HepG2 (cell line): ENCODE data around the gene LDLRAD4. TPM values are rescaled to one million over a fixed set of nuclear protein-coding genes. Genes with fewer than 3 reads are reported as not detected.

Source experiments
- ATAC-seq: fragments of 200-7000 bp; cut with Tn5 transposase; 3 replicates; pipeline ENCODE4 v1.9.1; 2020; ENCODE audit warnings: mild to moderate bottlenecking, moderate library complexity
- BruUV-seq: library from RNA; stranded (reverse); fragments of 400-500 nt; replicated peaks from 2 replicates; lab custom pipeline; 2021; lab: Mats Ljungman, UMichigan
- CTCF ChIA-PET: fragments of 300-600 bp; formaldehyde crosslinking; extraction: SDS; loops from one replicate; lab custom pipeline; 2021; ENCODE audit warnings: low total read pairs, inconsistent platforms, low intra/inter-chr PET ratio; lab: Yijun Ruan, JAX
- POLR2A ChIA-PET: fragments of 350-600 bp; sonication (Branson Sonifier 250); formaldehyde crosslinking; loops from one replicate; lab custom pipeline; 2020; ENCODE audit warnings: antibody characterized with exemption, inconsistent platforms; lab: Yijun Ruan, JAX
- DNase-seq: peaks from one replicate; pipeline ENCODE4 v3.0.0-alpha.2; 2015; ENCODE audit warnings: low spot score
- FAIRE-seq: peaks from 3 replicates; lab custom pipeline; 2011; peaks lifted over from hg19 to GRCh38; lab: Jason Lieb, UNC
- H2AFZ ChIP-seq: one replicate; pipeline ENCODE4 v1.6.1; 2011; ENCODE audit warnings: low read length, inconsistent platforms
- H3K27ac ChIP-seq: fragments of 300-600 bp; 3 replicates; pipeline ENCODE4 v1.8.0; 2011; ENCODE audit warnings: mixed run types, mild to moderate bottlenecking, mixed read lengths, low read length, inconsistent platforms; ENCODE audit not compliant: insufficient read depth; ENCODE audit errors: extremely low read length
- H3K27me3 ChIP-seq, 2 experiments: fragments of 200-600 bp in 1 of 2; 2 replicates in 1 of 2; 3 replicates in 1 of 2; pipeline versions ENCODE4 v1.6.0 to v1.8.0; 2011; ENCODE audit warnings: low read length in 2 of 2, mild to moderate bottlenecking in 2 of 2, moderate library complexity in 2 of 2, inconsistent platforms in 1 of 2; ENCODE audit not compliant: insufficient read depth in 2 of 2, control insufficient read depth in 1 of 2
- H3K36me3 ChIP-seq, 2 experiments: fragments of 200-600 bp in 1 of 2; replicated peaks in 1 of 2; 2 replicates in 1 of 2; 3 replicates in 1 of 2; pipeline versions ENCODE4 v1.5.1 to v1.8.0; 2011; ENCODE audit warnings: low read length in 2 of 2, inconsistent platforms in 1 of 2; ENCODE audit not compliant: insufficient read depth in 2 of 2, control insufficient read depth in 1 of 2
- H3K4me1 ChIP-seq: 2 replicates; pipeline ENCODE4 v1.5.1; 2012; ENCODE audit warnings: low read length, inconsistent platforms; ENCODE audit not compliant: insufficient read depth
- H3K4me2 ChIP-seq: 2 replicates; pipeline ENCODE4 v1.6.0; 2011; ENCODE audit warnings: low read depth, low read length, inconsistent platforms
- H3K4me3 ChIP-seq, 3 experiments: fragments of 200-600 bp in 1 of 3; sonication (generic), shearing (Covaris generic) in 1 of 3; replicated peaks in 1 of 3; 2 replicates each; pipeline ENCODE4 v1.5.1; 2011 to 2016; ENCODE audit warnings: low read length in 3 of 3, inconsistent platforms in 2 of 3, low read depth in 2 of 3, mild to moderate bottlenecking in 2 of 3, control low read depth in 1 of 3, mixed read lengths in 1 of 3; ENCODE audit not compliant: insufficient read depth in 1 of 3
- H3K79me2 ChIP-seq: one replicate; pipeline ENCODE4 v1.6.1; 2011; ENCODE audit warnings: low read length, inconsistent platforms; ENCODE audit not compliant: insufficient read depth
- H3K9ac ChIP-seq: 2 replicates; pipeline ENCODE4 v1.6.0; 2011; ENCODE audit warnings: mild to moderate bottlenecking, low read depth, low read length, inconsistent platforms; ENCODE audit not compliant: insufficient read depth
- H3K9me3 ChIP-seq: 2 replicates; pipeline ENCODE4 v1.5.1; 2012; ENCODE audit warnings: mild to moderate bottlenecking, low read length
- H4K20me1 ChIP-seq: 2 replicates; pipeline ENCODE4 v1.6.0; 2011; ENCODE audit warnings: inconsistent platforms, mild to moderate bottlenecking, low read length, moderate library complexity; ENCODE audit not compliant: insufficient read depth
- AGO2 ChIP-seq: fragments of 200-400 bp; formaldehyde crosslinking; optimal IDR thresholded peaks from 2 replicates; pipeline ENCODE3; 2017; ENCODE audit warnings: mild to moderate bottlenecking, low read depth, low read length, moderate library complexity
- FOSL2 ChIP-seq: sonication (generic); formaldehyde crosslinking; IDR thresholded peaks from 2 replicates; pipeline ENCODE4 v1.4.0; 2020; ENCODE audit warnings: missing genetic modification reagents
- MYC ChIP-seq: sonication (generic); formaldehyde crosslinking; IDR thresholded peaks from 2 replicates; pipeline ENCODE4 v1.9.0; 2021; ENCODE audit warnings: missing genetic modification reagents, borderline replicate concordance
- NAIF1 ChIP-seq: sonication (generic); formaldehyde crosslinking; IDR thresholded peaks from 2 replicates; pipeline ENCODE4 v1.5.0; 2020; ENCODE audit warnings: mild to moderate bottlenecking, missing genetic modification reagents, borderline replicate concordance
- NR1H2 ChIP-seq: sonication (generic); formaldehyde crosslinking; IDR thresholded peaks from 2 replicates; pipeline ENCODE4 v1.8.1; 2022; ENCODE audit warnings: low read depth, missing genetic modification reagents, borderline replicate concordance
- PRDM15 ChIP-seq: sonication (generic); formaldehyde crosslinking; IDR thresholded peaks from 2 replicates; pipeline ENCODE4 v1.4.0; 2020; ENCODE audit warnings: missing genetic modification reagents
- TAF15 ChIP-seq: fragments of 200-400 bp; formaldehyde crosslinking; IDR thresholded peaks from one replicate; pipeline ENCODE4 v1.6.1; 2018; ENCODE audit warnings: mild to moderate bottlenecking, low read depth, low read length; ENCODE audit not compliant: poor library complexity, severe bottlenecking
- WIZ ChIP-seq: sonication (generic); formaldehyde crosslinking; IDR thresholded peaks from 2 replicates; pipeline ENCODE4 v1.5.1; 2020; ENCODE audit warnings: mild to moderate bottlenecking, missing genetic modification reagents
- ZMYM4 ChIP-seq: sonication (generic); formaldehyde crosslinking; IDR thresholded peaks from 2 replicates; pipeline ENCODE4 v1.8.1; 2023; ENCODE audit warnings: mild to moderate bottlenecking, missing genetic modification reagents
- ZNF737 ChIP-seq: sonication (generic); formaldehyde crosslinking; IDR thresholded peaks from 2 replicates; pipeline ENCODE4 v1.5.0; 2020; ENCODE audit warnings: missing genetic modification reagents, mild to moderate bottlenecking, borderline replicate concordance
- WGBS: methylation state at CpG from one replicate; pipeline ENCODE4 v1.1.6; 2017; ENCODE audit warnings: low lambda C conversion rate; 5-methylcytosine and 5-hydroxymethylcytosine counted together
- in situ Hi-C: cut with HindIII; loops from 2 replicates; pipeline ENCODE4 v1.10.0; 2017; ENCODE audit warnings: low pct_unique_long_range_greater_than_20kb; ENCODE audit not compliant: extremely low pct_ligation_motif_present
- intact Hi-C: fragments of 100-400 bp; cut with micrococcal nuclease; formaldehyde crosslinking; loops from one replicate; pipeline ENCODE4 v1.10.0; 2022; ENCODE audit not compliant: unreplicated experiment
- polyA plus RNA-seq, 8 experiments: library from polyadenylated mRNA; depleted of rRNA in 3 of 8; stranded (reverse) in 7 of 8; unstranded in 1 of 8; fragments of >200 nt; fragmentation: Illumina TruSeq in 4 of 8; extraction: Trizol in 4 of 8; gene quantifications; 2 replicates each; pipeline versions ENCODE4 v1.2.1 to v1.2.3, GENCODE V29; 2011 to 2016; ENCODE audit warnings: low read depth in 4 of 8, missing spikeins in 1 of 8, mixed read lengths in 1 of 8; ENCODE audit not compliant: insufficient read depth in 1 of 8
- total RNA-seq, 5 experiments: library from RNA; depleted of rRNA; stranded (reverse); fragments of >200 nt; fragmentation: Illumina TruSeq; extraction: Trizol; gene quantifications; 2 replicates each; pipeline ENCODE4 v1.2.3, GENCODE V29; 2016; ENCODE audit warnings: low read depth in 1 of 5

LDLRAD4 gene
- total and polyA plus RNA-seq, 2 of the 13 experiments (the other 11 are each of a cell fraction or from before 2014, with no cell fraction given): 13.6 to 20.9 TPM

GRCh38 chr18:13309031-13309747, 90.6 kb downstream of the LDLRAD4 start:
- Histone ChIP-seq H2AFZ (no peak overlapping the region), H3K36me3 (no peaks in the 10 kb centered on the region), H3K27me3 (no peaks in the 10 kb centered on the region), H3K4me1 (peaks cover 20% of the 10 kb centered on the region), H3K9me3 (no peaks in the 10 kb centered on the region), H3K9ac (no peak overlapping the region), H3K79me2 (no peaks in the 10 kb centered on the region), H3K4me2 (no peak overlapping the region), H4K20me1 (no peaks in the 10 kb centered on the region), H3K27ac (no peak overlapping the region), H3K4me3 (no peak overlapping the region)
- ATAC-seq (no peak), FAIRE-seq (no peak), DNase-seq (no peak)
- TF ChIP-seq NAIF1 (CRISPR knock-in tag): no peak
- TF ChIP-seq ZNF737 (CRISPR knock-in tag): no peak
- ChIA-PET CTCF (no interaction called here), POLR2A (no interaction called here)
- intact Hi-C loops (no loop called here), in situ Hi-C loops (no loop called here)
- WGBS: 95% methylated on average over 12 of the region's 12 CpGs
- no TSS peak for BruUV-seq

GRCh38 chr18:13309748-13310670, 91.4 kb downstream of the LDLRAD4 start:
- H3K4me1 ChIP-seq: peaks cover 20% of the 10 kb centered on the region
- H4K20me1 ChIP-seq: no peaks in the 10 kb centered on the region
- no TSS peak for BruUV-seq
- H3K36me3 ChIP-seq: no peaks in the 10 kb centered on the region
- intact Hi-C loops (no loop called here), in situ Hi-C loops (no loop called here)
- H3K79me2 ChIP-seq: no peaks in the 10 kb centered on the region
- FAIRE-seq (no peak), DNase-seq (no peak), ATAC-seq (no peak)
- CTCF ChIA-PET: no interaction called here
- H3K27me3 ChIP-seq: no peaks in the 10 kb centered on the region
- H3K27ac ChIP-seq: no peak overlapping the region
- no peak overlapping the region for H3K4me3 ChIP-seq
- H3K4me2 ChIP-seq: no peak overlapping the region
- no peak overlapping the region for H3K9ac ChIP-seq
- TF ChIP-seq AGO2 (no peak), FOSL2 (CRISPR knock-in tag) (no peak), NR1H2 (CRISPR knock-in tag) (no peak), TAF15 (no peak), PRDM15 (CRISPR knock-in tag) (no peak), WIZ (CRISPR knock-in tag) (no peak), MYC (CRISPR knock-in tag) (no peak), ZMYM4 (CRISPR knock-in tag) (no peak)
- peaks cover 2% of the 10 kb centered on the region; the same call in 1 of the 2 replicates for H3K9me3 ChIP-seq
- POLR2A ChIA-PET: no interaction called here
- 87% methylated on average over 13 of the region's 13 CpGs for WGBS
- no peak overlapping the region for H2AFZ ChIP-seq
